ENCODE measurements around the gene MAML2.

MAML2 gene

GRCh38 chr11:96137373-96137772 lies 205.6 kb downstream of the MAML2 start:
- Histone ChIP-seq H3K27me3 (ENCODE audit: insufficient read depth, poor library complexity, severe bottlenecking) (no peaks in the 10 kb centered on the region), H3K4me3 (replicated peaks; ENCODE audit: insufficient read depth, low read length) (no peak overlapping the region), H3K27ac (replicated peaks) (no peak overlapping the region)
- no peak for TF ChIP-seq SPI1 (IDR thresholded peaks at IDR 0.05; ENCODE audit: borderline replicate concordance, low read depth)
- no peak for DNase-seq (ENCODE audit: low read depth in 1 of 2, low spot score in 1 of 2)

- DNase-seq (ENCODE audit: low read depth in 1 of 2, low spot score in 1 of 2): no peak
- Histone ChIP-seq H3K4me3 (replicated peaks; ENCODE audit: insufficient read depth, low read length) (no peak overlapping the region), H3K27me3 (ENCODE audit: insufficient read depth, poor library complexity, severe bottlenecking) (no peaks in the 10 kb centered on the region), H3K27ac (replicated peaks) (no peak overlapping the region)
- TF ChIP-seq GABPA (IDR thresholded peaks at IDR 0.05; ENCODE audit: low read depth): no peak
- no peak for TF ChIP-seq CTCF (IDR thresholded peaks at IDR 0.05; ENCODE audit: insufficient read depth, low read length)
- no peak for TF ChIP-seq SPI1 (IDR thresholded peaks at IDR 0.05; ENCODE audit: borderline replicate concordance, low read depth)
- TF ChIP-seq POLR2AphosphoS5 (IDR thresholded peaks at IDR 0.05; ENCODE audit: low read depth): no peak
- no peak for TF ChIP-seq REST (IDR thresholded peaks at IDR 0.05; ENCODE audit: insufficient replicate concordance, low read depth)
These were observed 206.2 kb downstream of the MAML2 start for GRCh38 chr11:96136613-96137298.

GRCh38 chr11:96134602-96135001 lies 208.4 kb downstream of the MAML2 start:
- Histone ChIP-seq H3K4me3 (replicated peaks; ENCODE audit: insufficient read depth, low read length) (no peak overlapping the region), H3K27me3 (ENCODE audit: insufficient read depth, poor library complexity, severe bottlenecking) (no peaks in the 10 kb centered on the region), H3K27ac (replicated peaks) (no peak overlapping the region)
- no peak for TF ChIP-seq REST (IDR thresholded peaks at IDR 0.05; ENCODE audit: insufficient replicate concordance, low read depth)
- TF ChIP-seq GABPA (IDR thresholded peaks at IDR 0.05; ENCODE audit: low read depth): no peak
- TF ChIP-seq POLR2AphosphoS5 (IDR thresholded peaks at IDR 0.05; ENCODE audit: low read depth): no peak
- TF ChIP-seq SPI1 (IDR thresholded peaks at IDR 0.05; ENCODE audit: borderline replicate concordance, low read depth): no peak
- no peak for TF ChIP-seq CTCF (IDR thresholded peaks at IDR 0.05; ENCODE audit: insufficient read depth, low read length)
- no peak for DNase-seq (ENCODE audit: low read depth in 1 of 2, low spot score in 1 of 2)

- H3K27ac ChIP-seq (replicated peaks): no peak overlapping the region
- DNase-seq (ENCODE audit: low read depth in 1 of 2, low spot score in 1 of 2): no peak
- no peaks in the 10 kb centered on the region for H3K27me3 ChIP-seq (ENCODE audit: insufficient read depth, poor library complexity, severe bottlenecking)
- TF ChIP-seq REST (IDR thresholded peaks at IDR 0.05; ENCODE audit: insufficient replicate concordance, low read depth) (no peak), POLR2AphosphoS5 (IDR thresholded peaks at IDR 0.05; ENCODE audit: low read depth) (no peak), SPI1 (IDR thresholded peaks at IDR 0.05; ENCODE audit: borderline replicate concordance, low read depth) (no peak), GABPA (IDR thresholded peaks at IDR 0.05; ENCODE audit: low read depth) (no peak), CTCF (IDR thresholded peaks at IDR 0.05; ENCODE audit: insufficient read depth, low read length) (no peak)
- H3K4me3 ChIP-seq (replicated peaks; ENCODE audit: insufficient read depth, low read length): no peak overlapping the region
These were observed 210.6 kb downstream of the MAML2 start for GRCh38 chr11:96132437-96132836.

All from HL-60 (cell line).